K562 (cell line): ENCODE results near the gene RBPJ. TPM values are rescaled to one million over a fixed set of nuclear protein-coding genes. Genes with fewer than 3 reads are reported as not detected.
A peak's percentile ranks its signal among the peaks of the same experiment; 100 is the strongest.

Source experiments
- ATAC-seq: fragments of 200-7000 bp; cut with Tn5 transposase; 3 replicates; pipeline ENCODE4 v1.9.1; 2020; ENCODE audit warnings: moderate library complexity
- BruUV-seq: library from RNA; stranded (reverse); fragments of 400-500 nt; replicated peaks from 2 replicates; lab custom pipeline; 2021; lab: Mats Ljungman, UMichigan
- CTCF ChIA-PET: fragments of 300-600 bp; formaldehyde crosslinking; extraction: SDS; loops from one replicate; lab custom pipeline; 2021; ENCODE audit warnings: low intra/inter-chr PET ratio; lab: Yijun Ruan, JAX
- POLR2A ChIA-PET: fragments of 300-600, 350-650 bp; sonication (Branson Sonifier 250); formaldehyde crosslinking; extraction: SDS; loops from one replicate; lab custom pipeline; 2021; ENCODE audit warnings: antibody characterized with exemption, inconsistent platforms; lab: Yijun Ruan, JAX
- DNase-seq, 4 experiments: peaks; one replicate each; pipeline versions ENCODE4 v3.0.0 to v3.0.0-alpha.2; 2011 to 2018; ENCODE audit warnings: low spot score in 3 of 4, mixed read lengths in 3 of 4; ENCODE audit errors: extremely low read depth in 1 of 4
- FAIRE-seq: peaks from 2 replicates; lab custom pipeline; 2011; peaks lifted over from hg19 to GRCh38; lab: Jason Lieb, UNC
- H2AFZ ChIP-seq: 2 replicates; pipeline ENCODE4 v1.6.0; 2011; ENCODE audit warnings: low read depth, low read length, control low read depth, inconsistent platforms
- H3K27ac ChIP-seq: fragments of 200-600 bp; 3 replicates; pipeline ENCODE4 v1.8.0; 2011; ENCODE audit warnings: low read depth, mild to moderate bottlenecking, control low read depth, inconsistent platforms, low read length, moderate library complexity, mixed read lengths; ENCODE audit errors: extremely low read depth
- H3K27me3 ChIP-seq, 2 experiments: fragments of 300-600 bp in 1 of 2; 2 replicates in 1 of 2; 3 replicates in 1 of 2; pipeline versions ENCODE4 v1.6.0 to v1.8.0; 2011; ENCODE audit warnings: inconsistent platforms in 2 of 2, low read length in 2 of 2, mild to moderate bottlenecking in 1 of 2, mixed read lengths in 1 of 2, moderate library complexity in 1 of 2; ENCODE audit not compliant: control insufficient read depth in 2 of 2, insufficient read depth in 2 of 2
- H3K36me3 ChIP-seq: fragments of 300-600 bp; 3 replicates; pipeline ENCODE4 v1.8.0; 2011; ENCODE audit warnings: mild to moderate bottlenecking, low read length, inconsistent platforms; ENCODE audit not compliant: control insufficient read depth, insufficient read depth
- H3K4me1 ChIP-seq, 2 experiments: fragments of 200-600 bp in 1 of 2; replicated peaks in 1 of 2; 2 replicates in 1 of 2; 3 replicates in 1 of 2; pipeline versions ENCODE4 v1.5.1 to v1.8.0; 2011; ENCODE audit warnings: inconsistent platforms in 2 of 2, low read length in 2 of 2, mild to moderate bottlenecking in 1 of 2, mixed read lengths in 1 of 2, moderate library complexity in 1 of 2; ENCODE audit not compliant: control insufficient read depth in 2 of 2, insufficient read depth in 2 of 2
- H3K4me2 ChIP-seq: 2 replicates; pipeline ENCODE4 v1.6.1; 2011; ENCODE audit warnings: low read length, control low read depth, inconsistent platforms, mixed read lengths; ENCODE audit not compliant: insufficient read depth
- H3K4me3 ChIP-seq: fragments of 200-600 bp; sonication (generic), shearing (Covaris generic); 2 replicates; pipeline ENCODE4 v1.5.1; 2016; ENCODE audit warnings: control low read depth, inconsistent platforms
- H3K79me2 ChIP-seq: fragments of 200-600 bp; 3 replicates; pipeline ENCODE4 v1.8.0; 2011; ENCODE audit warnings: low read length, inconsistent platforms; ENCODE audit not compliant: control insufficient read depth, insufficient read depth
- H3K9ac ChIP-seq, 2 experiments: 2 replicates each; pipeline versions ENCODE4 v1.6.0 to v1.6.1; 2011; ENCODE audit warnings: low read depth in 2 of 2, low read length in 2 of 2, control low read depth in 1 of 2, inconsistent platforms in 1 of 2, mild to moderate bottlenecking in 1 of 2, mixed read lengths in 1 of 2; ENCODE audit not compliant: insufficient read depth in 1 of 2
- H3K9me1 ChIP-seq: one replicate; pipeline ENCODE4 v1.6.0; 2011; ENCODE audit warnings: inconsistent platforms, mild to moderate bottlenecking, low read length, moderate library complexity; ENCODE audit not compliant: control insufficient read depth, insufficient read depth
- H3K9me3 ChIP-seq: replicated peaks from 2 replicates; pipeline ENCODE4 v1.5.1; 2011; ENCODE audit warnings: low read depth, low read length, inconsistent platforms; ENCODE audit not compliant: control insufficient read depth, insufficient read depth
- H4K20me1 ChIP-seq: replicated peaks from 2 replicates; pipeline ENCODE4 v1.6.1; 2011; ENCODE audit warnings: low read length, inconsistent platforms, mixed read lengths; ENCODE audit not compliant: control insufficient read depth, insufficient read depth
- CEBPB ChIP-seq: fragments of 450-650 bp; IDR thresholded peaks from 2 replicates; pipeline ENCODE4 v1.6.1; 2016; ENCODE audit warnings: missing genetic modification characterization, missing compliant biosample characterization
- CEBPG ChIP-seq, 3 experiments: fragments of 200-800 bp in 1 of 3; sonication (Bioruptor generic) in 1 of 3; sonication (generic) in 1 of 3; formaldehyde crosslinking in 1 of 3; IDR thresholded peaks in 2 of 3; conservative IDR thresholded peaks in 1 of 3; 2 replicates each; pipeline versions ENCODE4 v1.6.1 to v1.8.0; 2016 to 2022; ENCODE audit warnings: missing compliant biosample characterization in 2 of 3, missing genetic modification characterization in 2 of 3, mild to moderate bottlenecking in 1 of 3, missing genetic modification reagents in 1 of 3
- CXXC5 ChIP-seq: fragments of 250-450 bp; sonication (Bioruptor Pico); IDR thresholded peaks from 2 replicates; pipeline ENCODE4 v1.8.0; 2022; ENCODE audit warnings: inconsistent platforms, mild to moderate bottlenecking, moderate library complexity
- HMBOX1 ChIP-seq: sonication (generic); IDR thresholded peaks from 2 replicates; pipeline ENCODE4 v1.6.1; 2016
- NFIC ChIP-seq: fragments of 450-650 bp; IDR thresholded peaks from 2 replicates; pipeline ENCODE4 v1.6.1; 2017; ENCODE audit warnings: mild to moderate bottlenecking, inconsistent platforms
- NFIX ChIP-seq: fragments of 250-450 bp; sonication (Bioruptor Pico); IDR thresholded peaks from 2 replicates; pipeline ENCODE4 v1.4.0; 2020; ENCODE audit warnings: low read depth, mild to moderate bottlenecking, moderate library complexity
- PKNOX1 ChIP-seq: fragments of 450-650 bp; IDR thresholded peaks from 2 replicates; pipeline ENCODE4 v1.6.1; 2016
- PTBP1 ChIP-seq: fragments of 200-400 bp; formaldehyde crosslinking; IDR thresholded peaks from 2 replicates; pipeline ENCODE4 v1.6.1; 2017; ENCODE audit warnings: low read depth, low read length
- TRIM24 ChIP-seq, 2 experiments: fragments of 450-650 bp; IDR thresholded peaks; 2 replicates each; pipeline ENCODE4 v1.6.1; 2016
- ZNF134 ChIP-seq: fragments of 250-450 bp; sonication (Bioruptor Pico); conservative IDR thresholded peaks from 2 replicates; pipeline ENCODE4 v1.4.0; 2020
- WGBS: fragments of 100-300 bp; shearing (Covaris generic); methylation state at CpG from one replicate; pipeline ENCODE4 v1.1.6; 2016; ENCODE audit warnings: low coverage, mixed read lengths; ENCODE audit not compliant: insufficient coverage; ENCODE audit errors: missing lambda C conversion rate; 5-methylcytosine and 5-hydroxymethylcytosine counted together
- in situ Hi-C: fragments of 300-500 bp; cut with MboI; formaldehyde crosslinking; loops from 4 replicates; pipeline ENCODE4 v1.15.0; 2018; ENCODE audit warnings: inconsistent platforms, mixed read lengths
- intact Hi-C: fragments of 100-400 bp; cut with micrococcal nuclease; formaldehyde crosslinking; loops from 2 replicates; pipeline ENCODE4 v1.14.2; 2022
- polyA plus RNA-seq, 8 experiments: library from polyadenylated mRNA; depleted of rRNA in 4 of 8; stranded (reverse) in 5 of 8; unstranded in 3 of 8; fragments of >200 nt; fragmentation: Nextera tagmentation in 2 of 8; fragmentation: Illumina TruSeq in 1 of 8; extraction: Ambion mirVana in 2 of 8; extraction: Trizol in 1 of 8; gene quantifications; 2 replicates each; pipeline versions ENCODE4 v1.2.1 to v1.2.3, GENCODE V29; 2011 to 2014; ENCODE audit warnings: inconsistent platforms in 1 of 8, missing spikeins in 1 of 8
- total RNA-seq, 7 experiments: library from RNA; depleted of rRNA in 6 of 7; stranded (reverse); fragments of >200 nt in 6 of 7; fragmentation: Illumina TruSeq in 2 of 7; extraction: Trizol in 2 of 7; gene quantifications; 2 replicates each; pipeline versions ENCODE4 v1.2.1 to v1.2.3, GENCODE V29; 2011 to 2021; ENCODE audit warnings: low replicate concordance in 1 of 7

Gene RBPJ
- total and polyA plus RNA-seq, 9 of the 15 experiments (the other 6 are each of a cell fraction or from before 2014, with no cell fraction given): 17.2 to 49.4 (median 33.8) TPM

DNA sequence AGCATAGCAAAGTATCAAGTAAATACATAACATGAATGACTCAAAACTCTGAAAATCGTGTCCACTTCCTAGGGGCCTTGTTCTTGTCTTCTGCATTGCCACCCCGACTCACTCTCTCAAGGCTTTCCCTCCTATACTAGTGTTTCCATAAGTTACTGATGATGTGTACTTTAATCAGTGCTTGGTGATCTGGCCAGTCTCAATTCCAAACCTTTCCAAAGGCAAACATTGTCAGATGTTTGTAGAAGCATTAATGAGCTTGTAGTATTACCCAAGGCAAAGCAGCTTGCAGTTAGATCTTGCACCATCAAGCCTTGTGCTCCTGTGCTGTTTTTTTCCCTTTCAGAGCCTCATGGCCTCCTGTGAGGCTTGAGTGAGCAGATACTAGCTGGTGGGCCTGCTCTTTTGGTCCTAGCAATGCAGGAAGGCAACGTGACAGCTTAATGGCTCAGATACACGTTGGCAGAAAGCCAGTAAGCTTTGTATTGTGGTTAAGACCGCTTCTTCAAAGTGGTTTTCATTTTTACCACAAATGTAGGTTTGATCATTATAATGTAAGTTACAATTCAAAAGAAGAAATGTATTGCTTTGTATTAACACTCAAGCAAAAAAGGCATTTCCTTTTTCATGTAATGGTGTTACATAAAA, 51.8 kb downstream of the RBPJ start:
- Histone ChIP-seq H4K20me1 (peaks cover 4% of the 10 kb centered on the region; the same call in 1 of the 2 replicates), H3K27ac (no peak overlapping the region), H3K79me2 (peaks cover 31% of the 10 kb centered on the region; the same call in 2 of the 3 replicates), H2AFZ (no peak overlapping the region), H3K27me3 (no peaks in the 10 kb centered on the region), H3K9ac (no peak overlapping the region; a peak in 1 of 4 replicates), H3K4me1 (peaks cover 0 to 6% of the 10 kb centered on the region in 2 experiments; a peak in 2 of 5 replicates), H3K36me3 (0 out of 3 replicates have a peak, but pooled peaks cover 3% of the 10 kb centered on the region), H3K4me2 (no peak overlapping the region), H3K9me3 (no peaks in the 10 kb centered on the region), H3K9me1 (no peaks in the 10 kb centered on the region), H3K4me3 (no peak overlapping the region)
- TF ChIP-seq ZNF134 (CRISPR knock-in tag): peak; percentile 61
- TF ChIP-seq CXXC5 (CRISPR knock-in tag): peak; percentile 21; the same call in 1 of the 2 replicates
- TF ChIP-seq HMBOX1: peak; percentile 60
- 0 out of 2 replicates have a peak, but pooled peaks have one; percentile 3 for TF ChIP-seq NFIX (CRISPR knock-in tag)
- TF ChIP-seq CEBPG (CRISPR knock-in tag; IDR thresholded peaks at IDR 0.05): no peak
- TF ChIP-seq CEBPG (tag; conservative IDR thresholded peaks at IDR 0.05 in 1 of 2, IDR thresholded peaks at IDR 0.05 in 1 of 2): 0 out of 4 replicates have a peak, but pooled peaks of 1 of the 2 experiments have one; percentile 10
- 0 out of 2 replicates have a peak, but pooled peaks have one; percentile 12 for TF ChIP-seq CEBPB (tag)
- TF ChIP-seq TRIM24 (IDR thresholded peaks at IDR 0.05): no peak
- TF ChIP-seq PKNOX1: peak; percentile 29; the same call in 1 of the 2 replicates
- peak; percentile 90 for TF ChIP-seq NFIC
- no peak for TF ChIP-seq PTBP1
- FAIRE-seq: peak; percentile 74
- CTCF ChIA-PET: no interaction called here
- in situ Hi-C loops: no loop called here
- peak in 2 of 4 experiments; percentile 23 to 72 for DNase-seq
- intact Hi-C loops: no loop called here
- POLR2A ChIA-PET: interaction anchor here (0.6 to 0.9 kb wide), 2 partner anchors 24 to 209 kb away, joined by 3 to 4 read pairs; no protein-coding TSS in a partner anchor
- peak; percentile 81 for ATAC-seq
- WGBS: 9% methylated on average over 5 of the region's 5 CpGs
- no TSS peak for BruUV-seq
